H9 (cell line): Measurements from ENCODE around the gene ZNF562. TPM values are rescaled to one million over a fixed set of nuclear protein-coding genes. Genes with fewer than 3 reads are reported as not detected.

Experiments used
- DNase-seq: peaks from one replicate; pipeline ENCODE4 v3.0.0-alpha.2; 2017
- H2AFZ ChIP-seq: one replicate; pipeline ENCODE4 v1.6.1; 2013; ENCODE audit warnings: mild to moderate bottlenecking, low read length, control low read depth, moderate library complexity
- H2AK5ac ChIP-seq: 2 replicates; pipeline ENCODE4 v1.6.1; 2013; ENCODE audit warnings: low read length, control low read depth, mixed read lengths; ENCODE audit not compliant: insufficient read length
- H2BK120ac ChIP-seq: one replicate; pipeline ENCODE4 v1.6.1; 2013; ENCODE audit warnings: low read depth, mild to moderate bottlenecking, low read length, control low read depth, inconsistent platforms; ENCODE audit not compliant: poor library complexity, severe bottlenecking
- H2BK12ac ChIP-seq: 2 replicates; pipeline ENCODE4 v1.6.1; 2013; ENCODE audit warnings: low read length, control low read depth, mixed read lengths, low read depth; ENCODE audit not compliant: insufficient read length
- H2BK15ac ChIP-seq: 2 replicates; pipeline ENCODE4 v1.6.1; 2013; ENCODE audit warnings: low read depth, low read length, control low read depth
- H2BK20ac ChIP-seq: one replicate; pipeline ENCODE4 v1.6.1; 2013; ENCODE audit warnings: low read depth, mild to moderate bottlenecking, low read length, control low read depth, inconsistent platforms; ENCODE audit not compliant: poor library complexity, severe bottlenecking
- H2BK5ac ChIP-seq: 2 replicates; pipeline ENCODE4 v1.6.1; 2013; ENCODE audit warnings: low read length, control low read depth, mixed read lengths; ENCODE audit not compliant: insufficient read length
- H3K14ac ChIP-seq: 2 replicates; pipeline ENCODE4 v1.6.1; 2013; ENCODE audit warnings: low read length, control low read depth; ENCODE audit not compliant: insufficient read depth
- H3K18ac ChIP-seq: 2 replicates; pipeline ENCODE4 v1.6.1; 2013; ENCODE audit warnings: low read depth, mild to moderate bottlenecking, mixed read lengths, low read length, control low read depth; ENCODE audit not compliant: insufficient read length
- H3K23ac ChIP-seq: 2 replicates; pipeline ENCODE4 v1.6.1; 2013; ENCODE audit warnings: low read length, control low read depth, mixed read lengths, low read depth; ENCODE audit not compliant: insufficient read length
- H3K23me2 ChIP-seq: 2 replicates; pipeline ENCODE4 v1.6.1; 2013; ENCODE audit warnings: low read depth, mild to moderate bottlenecking, mixed read lengths, low read length, control low read depth; ENCODE audit not compliant: insufficient read length, poor library complexity, severe bottlenecking
- H3K27ac ChIP-seq: 2 replicates; pipeline ENCODE4 v1.5.1; 2013; ENCODE audit warnings: low read length, control low read depth, mixed read lengths, low read depth; ENCODE audit not compliant: insufficient read length
- H3K27me3 ChIP-seq: 2 replicates; pipeline ENCODE4 v1.6.1; 2013; ENCODE audit warnings: low read length, control low read depth, inconsistent platforms; ENCODE audit not compliant: insufficient read depth
- H3K4ac ChIP-seq: 2 replicates; pipeline ENCODE4 v1.6.1; 2013; ENCODE audit warnings: low read depth, mild to moderate bottlenecking, control low read depth, inconsistent platforms, low read length, moderate library complexity
- H3K4me1 ChIP-seq: 2 replicates; pipeline ENCODE4 v1.6.1; 2013; ENCODE audit warnings: low read length, control low read depth, inconsistent platforms; ENCODE audit not compliant: insufficient read depth
- H3K4me2 ChIP-seq: 2 replicates; pipeline ENCODE4 v1.6.1; 2013; ENCODE audit warnings: low read length, control low read depth, mixed read lengths; ENCODE audit not compliant: insufficient read length, insufficient read depth
- H3K56ac ChIP-seq: 2 replicates; pipeline ENCODE4 v1.6.1; 2013; ENCODE audit warnings: low read depth, mild to moderate bottlenecking, mixed read lengths, low read length, control low read depth; ENCODE audit not compliant: insufficient read length
- H3K79me1 ChIP-seq: 2 replicates; pipeline ENCODE4 v1.6.1; 2013; ENCODE audit warnings: low read depth, mild to moderate bottlenecking, moderate library complexity, low read length, control low read depth, inconsistent platforms; ENCODE audit not compliant: insufficient read depth, poor library complexity, severe bottlenecking
- H3K79me2 ChIP-seq: 2 replicates; pipeline ENCODE4 v1.6.1; 2013; ENCODE audit warnings: low read length, control low read depth, inconsistent platforms; ENCODE audit not compliant: insufficient read depth
- H3K9ac ChIP-seq: 2 replicates; pipeline ENCODE4 v1.6.1; 2013; ENCODE audit warnings: low read length, control low read depth, mixed read lengths; ENCODE audit not compliant: insufficient read length; ENCODE audit errors: extremely low read depth
- H3K9me3 ChIP-seq: one replicate; pipeline ENCODE4 v1.6.1; 2013; ENCODE audit warnings: low read depth, low read length, inconsistent platforms; ENCODE audit not compliant: control insufficient read depth
- H3T11ph ChIP-seq: one replicate; pipeline ENCODE4 v1.6.1; 2013; ENCODE audit warnings: mild to moderate bottlenecking, low read length, control low read depth, inconsistent platforms
- H4K20me1 ChIP-seq: one replicate; pipeline ENCODE4 v1.6.1; 2013; ENCODE audit not compliant: control insufficient read depth, insufficient read length, insufficient read depth
- H4K5ac ChIP-seq: 2 replicates; pipeline ENCODE4 v1.6.1; 2013; ENCODE audit warnings: low read depth, mild to moderate bottlenecking, mixed read lengths, low read length, control low read depth; ENCODE audit not compliant: insufficient read length
- H4K8ac ChIP-seq: replicated peaks from 2 replicates; pipeline ENCODE4 v1.6.1; 2013; ENCODE audit warnings: low read length, control low read depth, mixed read lengths, low read depth; ENCODE audit not compliant: insufficient read length
- H4K91ac ChIP-seq: 2 replicates; pipeline ENCODE4 v1.6.1; 2013; ENCODE audit warnings: low read depth, mild to moderate bottlenecking, moderate library complexity, mixed read lengths, low read length, control low read depth; ENCODE audit not compliant: insufficient read length
- H3K27ac Mint-ChIP-seq, 3 experiments: 2 replicates in 2 of 3; 3 replicates in 1 of 3; pipeline ENCODE4 v1.8.0; 2020 to 2021; ENCODE audit warnings: mixed read lengths in 3 of 3, mild to moderate bottlenecking in 1 of 3, moderate library complexity in 1 of 3
- H3K27me3 Mint-ChIP-seq: 2 replicates; pipeline ENCODE4 v1.8.0; 2021; ENCODE audit warnings: low read depth, mild to moderate bottlenecking, moderate library complexity, mixed read lengths
- H3K36me3 Mint-ChIP-seq, 3 experiments: 2 replicates in 2 of 3; 3 replicates in 1 of 3; pipeline ENCODE4 v1.8.0; 2020 to 2021; ENCODE audit warnings: low read depth in 3 of 3, mixed read lengths in 3 of 3; ENCODE audit not compliant: insufficient read depth in 1 of 3
- H3K4me1 Mint-ChIP-seq, 2 experiments: 2 replicates each; pipeline ENCODE4 v1.8.0; 2020; ENCODE audit warnings: mixed read lengths in 2 of 2
- H3K4me3 Mint-ChIP-seq, 2 experiments: 2 replicates in 1 of 2; 3 replicates in 1 of 2; pipeline ENCODE4 v1.8.0; 2020 to 2021; ENCODE audit warnings: mild to moderate bottlenecking in 2 of 2, mixed read lengths in 2 of 2, moderate library complexity in 1 of 2
- H3K9me3 Mint-ChIP-seq, 2 experiments: 2 replicates in 1 of 2; 3 replicates in 1 of 2; pipeline ENCODE4 v1.8.0; 2020; ENCODE audit warnings: mild to moderate bottlenecking in 2 of 2, mixed read lengths in 2 of 2, moderate library complexity in 1 of 2
- CTCF ChIP-seq: fragments of 200-600 bp; sonication (generic); conservative IDR thresholded peaks from 3 replicates; pipeline ENCODE4 v1.8.0; 2021; ENCODE audit warnings: antibody characterized with exemption, mild to moderate bottlenecking
- WGBS: extraction: QIAGEN DNeasy Blood & Tissue Kit; methylation state at CpG from one replicate; pipeline ENCODE4 v1.1.7; 2013; ENCODE audit warnings: missing lambda C conversion rate, low lambda C conversion rate, mixed read lengths; ENCODE audit not compliant: insufficient read length; ENCODE audit errors: extremely low coverage; 5-methylcytosine and 5-hydroxymethylcytosine counted together
- total RNA-seq: library from RNA; stranded (reverse); gene quantifications from 2 replicates; pipeline ENCODE4 v1.2.1, GENCODE V29; 2021

ZNF562 gene
- total RNA-seq, 1 experiment from 2014 or later, result 15.7 TPM

- Histone ChIP-seq H3K23me2 (no peaks in the 10 kb centered on the region), H3K79me1 (peaks cover 13% of the 10 kb centered on the region), H2BK12ac (no peak overlapping the region), H4K20me1 (no peaks in the 10 kb centered on the region), H4K5ac (no peak overlapping the region), H3K18ac (peak overlapping the region; percentile 87), H3K4ac (no peak overlapping the region), H3K4me2 (peak overlapping the region; percentile 40), H2BK20ac (no peak overlapping the region), H3K9ac (peak overlapping the region; percentile 31), H4K91ac (no peak overlapping the region), H2BK15ac (no peak overlapping the region), H3K27me3 (no peaks in the 10 kb centered on the region), H3K4me1 (no peaks in the 10 kb centered on the region), H3K27ac (peak overlapping the region; percentile 99), H3K79me2 (peaks cover 14% of the 10 kb centered on the region; the same call in 1 of the 2 replicates), H3K14ac (0 out of 2 replicates have a peak overlapping the region, but pooled peaks have one; percentile 12), H4K8ac (no peak overlapping the region), H3K56ac (no peak overlapping the region), H2AK5ac (no peak overlapping the region), H2BK120ac (peak overlapping the region; percentile 24), H2AFZ (no peak overlapping the region), H3K23ac (no peak overlapping the region), H2BK5ac (no peak overlapping the region), H3T11ph (no peak overlapping the region), H3K9me3 (peaks cover 17% of the 10 kb centered on the region)
- TF ChIP-seq CTCF, result no peak
- peaks cover 35 to 42% (median 42%) of the 10 kb centered on the region in 3 experiments for H3K36me3 Mint-ChIP-seq
- peaks cover 66 to 77% of the 10 kb centered on the region in 2 experiments for H3K9me3 Mint-ChIP-seq
- peak overlapping the region; percentile 86 to 89 for H3K4me3 Mint-ChIP-seq
- H3K27ac Mint-ChIP-seq, result peak overlapping the region; percentile 100
- WGBS, result no CpG with 5 or more reads among the region's 13 CpGs
- no peak for DNase-seq
- peaks cover 3% of the 10 kb centered on the region; the same call in 1 of the 2 replicates for H3K27me3 Mint-ChIP-seq
- H3K4me1 Mint-ChIP-seq, result peaks cover 0 to 3% of the 10 kb centered on the region in 2 experiments; a peak in 1 of 4 replicates
These were observed 813 bp downstream of the ZNF562 start for GRCh38 chr19:9673912-9674662.
